ENCODE measurements around the gene NIT1. TPM values are rescaled to one million over a fixed set of nuclear protein-coding genes. Genes with fewer than 3 reads are reported as not detected.

Gene NIT1
- total and polyA plus RNA-seq, 2 of the 13 experiments (the other 11 are each of a cell fraction or from before 2014, with no cell fraction given): 22.7 to 31.0 TPM

GRCh38 chr1:161072751-161073449 lies 45.0 kb upstream of the NIT1 start (continued):
- TF ChIP-seq ZMYM4 (CRISPR knock-in tag; IDR thresholded peaks at IDR 0.05): 0 out of 2 replicates have a peak, but pooled peaks have one; percentile 31
- peak; percentile 90 for TF ChIP-seq MAX (IDR thresholded peaks at IDR 0.05)
- TF ChIP-seq KAT2B (IDR thresholded peaks at IDR 0.05; ENCODE audit: borderline replicate concordance, low read depth, low read length): no peak
- TF ChIP-seq ZNF709 (CRISPR knock-in tag; IDR thresholded peaks at IDR 0.05): 0 out of 2 replicates have a peak, but pooled peaks have one; percentile 29
- no peak for TF ChIP-seq ZZZ3 (CRISPR knock-in tag; IDR thresholded peaks at IDR 0.05; ENCODE audit: borderline replicate concordance)
- TF ChIP-seq ZSCAN9 (CRISPR knock-in tag; IDR thresholded peaks at IDR 0.05; ENCODE audit: borderline replicate concordance): no peak
- TF ChIP-seq ZNF644 (CRISPR knock-in tag; IDR thresholded peaks at IDR 0.05; ENCODE audit: low read depth): 0 out of 2 replicates have a peak, but pooled peaks have one; percentile 34
- peak; percentile 49; the same call in 1 of the 2 replicates for TF ChIP-seq RXRA (CRISPR knock-in tag; IDR thresholded peaks at IDR 0.05)
- no peak for TF ChIP-seq MNT (IDR thresholded peaks at IDR 0.05)
- no peak for TF ChIP-seq ZNF260 (CRISPR knock-in tag; IDR thresholded peaks at IDR 0.05; ENCODE audit: borderline replicate concordance, low read depth)
- no peak for TF ChIP-seq EP300 (IDR thresholded peaks at IDR 0.05; ENCODE audit: low read depth in 2 of 2, low read length in 2 of 2)
- no peak for TF ChIP-seq EP300 (CRISPR knock-in tag; IDR thresholded peaks at IDR 0.05; ENCODE audit: borderline replicate concordance)
- no peak for TF ChIP-seq ESRRA (CRISPR knock-in tag; IDR thresholded peaks at IDR 0.05; ENCODE audit: low read depth)
- TF ChIP-seq PAXIP1 (CRISPR knock-in tag; conservative IDR thresholded peaks at IDR 0.05): 0 out of 2 replicates have a peak, but pooled peaks have one; percentile 9
- TF ChIP-seq TFAP4 (IDR thresholded peaks at IDR 0.05; ENCODE audit: borderline replicate concordance, low read depth): peak; percentile 18; the same call in 1 of the 2 replicates
- no peak for TF ChIP-seq MEF2D (CRISPR knock-in tag; IDR thresholded peaks at IDR 0.05)
- TF ChIP-seq MIER3 (CRISPR knock-in tag; IDR thresholded peaks at IDR 0.05; ENCODE audit: borderline replicate concordance): no peak
- 0 out of 2 replicates have a peak, but pooled peaks have one; percentile 12 for TF ChIP-seq RXRB (CRISPR knock-in tag; IDR thresholded peaks at IDR 0.05; ENCODE audit: borderline replicate concordance)
- TF ChIP-seq DRAP1 (CRISPR knock-in tag; IDR thresholded peaks at IDR 0.05): no peak
